ENCODE results near the gene WDR70. TPM values are rescaled to one million over a fixed set of nuclear protein-coding genes. Genes with fewer than 3 reads are reported as not detected.
"Not testable (repeated sequence)": the region's sequence is repeated elsewhere in the genome, so short reads cannot be mapped to it uniquely, and the experiment has no call there.

Gene WDR70
- polyA plus RNA-seq (ENCODE audit: insufficient read length in 12 of 12) = 10 to 100 TPM in 11 of 12 donors, not detected in 1; 19.9 to 41.3 (median 33.6) TPM
- long read RNA-seq, donor 1, partial matches to known transcripts = 0 of 9 reads
- long read RNA-seq, donor 1, other reads (novel, unspliced or antisense) = 0 of 9 reads
- long read RNA-seq, donor 2, partial matches to known transcripts = 0 of 5 reads
- long read RNA-seq, donor 2, other reads (novel, unspliced or antisense) = 0 of 5 reads
- long read RNA-seq, donor 3, partial matches to known transcripts = 0 of 6 reads
- long read RNA-seq, donor 3, other reads (novel, unspliced or antisense) = 0 of 6 reads
- long read RNA-seq, donor 4, partial matches to known transcripts = 0 of 3 reads
- long read RNA-seq, donor 4, other reads (novel, unspliced or antisense) = 0 of 3 reads
- long read RNA-seq, donor 5, partial matches to known transcripts = 0 of 7 reads
- long read RNA-seq, donor 5, other reads (novel, unspliced or antisense) = 0 of 7 reads
- long read RNA-seq, donor 6, partial matches to known transcripts = 0 of 5 reads
- long read RNA-seq, donor 6, other reads (novel, unspliced or antisense) = 0 of 5 reads
- long read RNA-seq, donor 7, partial matches to known transcripts = 0 of 3 reads
- long read RNA-seq, donor 7, other reads (novel, unspliced or antisense) = 0 of 3 reads
- long read RNA-seq, donor 8, partial matches to known transcripts = 0 of 6 reads
- long read RNA-seq, donor 8, other reads (novel, unspliced or antisense) = 0 of 6 reads
- long read RNA-seq, donor 9, partial matches to known transcripts = 0 of 5 reads
- long read RNA-seq, donor 9, other reads (novel, unspliced or antisense) = 0 of 5 reads
- long read RNA-seq, donor 10, partial matches to known transcripts = 0 of 3 reads
- long read RNA-seq, donor 10, other reads (novel, unspliced or antisense) = 0 of 3 reads
- long read RNA-seq, donor 11, partial matches to known transcripts = 0 of 5 reads
- long read RNA-seq, donor 11, other reads (novel, unspliced or antisense) = 0 of 5 reads

DNA sequence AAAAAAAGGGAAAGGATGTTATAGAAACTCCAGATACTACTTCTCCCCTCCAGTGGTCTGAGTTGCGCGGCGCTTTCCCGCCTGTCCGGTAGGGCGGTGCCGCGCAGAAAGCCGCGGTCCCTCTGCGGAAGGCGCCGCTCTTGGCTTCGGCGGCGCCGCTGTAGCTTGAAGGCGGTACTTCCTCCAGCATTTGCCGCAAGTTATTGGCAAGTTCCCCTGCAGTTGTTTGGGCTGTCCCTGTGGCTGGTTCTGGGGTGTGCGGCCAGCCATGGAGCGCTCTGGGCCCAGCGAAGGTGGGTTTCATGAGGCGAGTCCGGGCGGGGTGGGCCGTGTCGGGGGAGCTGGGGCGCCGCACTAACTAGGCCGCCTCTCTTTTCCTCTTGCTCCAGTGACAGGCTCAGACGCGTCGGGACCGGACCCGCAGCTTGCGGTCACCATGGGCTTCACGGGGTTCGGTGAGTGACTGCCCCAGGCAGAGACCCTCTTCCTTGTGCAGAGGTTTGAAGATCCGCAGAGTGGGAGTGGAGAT is at the start of gene WDR70:
Gene WDR70, plus strand, starts transcription at position 219 of the 529 bp plus-strand sequence. Its CDS starts 50 bp downstream, at position 269.
- peak; percentile 92 for DNase-seq

DNA sequence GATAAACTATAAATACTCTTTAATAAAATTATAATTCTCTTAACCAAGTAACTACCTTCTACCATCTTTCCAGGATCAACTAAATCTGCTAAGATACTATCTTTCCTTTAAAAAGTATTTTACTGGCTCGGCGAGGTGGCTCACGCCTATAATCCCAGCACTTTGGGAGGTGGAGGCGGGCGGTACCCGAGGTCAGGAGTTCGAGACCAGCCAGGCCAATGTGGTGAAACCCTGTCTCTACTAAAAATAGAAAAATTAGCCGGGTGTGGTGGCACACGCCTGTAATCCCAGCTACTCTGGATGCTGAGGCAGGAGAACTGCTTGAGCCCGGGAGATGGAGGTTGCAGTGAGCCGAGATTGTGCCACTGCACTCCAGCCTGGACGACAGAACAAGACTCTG is 44.4 kb upstream of the WDR70 start:
- not testable (repeated sequence) for DNase-seq

DNA sequence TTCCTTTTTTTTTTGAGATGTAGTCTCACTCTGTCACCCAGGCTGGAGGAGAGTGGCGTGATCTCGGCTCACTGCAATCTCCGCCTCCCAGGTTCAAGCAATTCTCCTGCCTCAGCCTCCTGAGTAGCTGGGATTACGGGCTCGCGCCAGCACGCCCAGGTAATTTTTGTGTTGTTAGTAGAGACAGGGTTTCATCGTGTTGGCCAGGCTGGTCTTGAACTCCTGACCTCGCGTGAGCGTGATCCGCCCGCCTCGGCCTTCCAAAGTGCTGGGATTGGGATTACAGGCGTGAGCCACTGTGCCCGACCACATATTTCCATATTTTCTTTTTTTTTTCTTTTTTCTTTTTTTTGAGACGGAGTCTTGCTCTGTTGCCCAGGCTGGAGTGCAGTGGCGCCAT is 36.4 kb upstream of the WDR70 start:
- DNase-seq = not testable (repeated sequence)

DNA sequence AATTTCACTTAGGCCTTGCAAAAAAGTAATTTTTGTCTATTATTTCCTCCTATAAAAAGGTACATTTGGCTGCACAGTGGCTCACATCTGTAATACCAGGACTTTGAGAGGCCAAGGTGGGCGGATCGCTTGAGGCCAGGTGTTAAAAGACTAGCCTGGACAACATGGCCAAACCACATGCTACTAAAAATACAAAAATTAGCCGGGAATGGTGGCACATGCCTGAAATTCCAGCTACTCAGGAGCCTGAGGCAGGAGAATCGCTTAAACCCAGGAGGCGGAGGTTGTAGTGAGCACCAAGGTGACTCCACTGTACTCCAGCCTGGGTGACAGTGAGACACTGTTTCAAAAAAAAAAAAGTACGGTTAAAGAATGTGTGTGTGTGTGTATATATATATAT is 24.0 kb upstream of the WDR70 start:
- DNase-seq = no peak

DNA sequence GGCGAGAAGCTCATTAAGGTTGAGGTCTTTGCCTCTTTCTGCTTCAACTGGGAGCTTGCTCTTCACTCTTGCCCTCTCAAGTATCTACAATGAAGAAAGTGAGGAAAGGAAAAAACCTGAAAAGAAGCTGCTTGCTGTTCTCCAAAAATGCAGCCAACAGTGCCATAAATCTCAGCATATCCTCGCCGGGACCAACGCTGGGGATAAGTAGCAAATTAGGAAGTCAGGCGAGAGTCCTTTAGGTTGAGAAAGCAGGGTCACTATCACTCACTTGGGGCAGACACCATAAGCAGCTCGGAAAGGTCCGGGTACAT is 8.6 kb upstream of the WDR70 start:
- DNase-seq = peak; percentile 7

DNA sequence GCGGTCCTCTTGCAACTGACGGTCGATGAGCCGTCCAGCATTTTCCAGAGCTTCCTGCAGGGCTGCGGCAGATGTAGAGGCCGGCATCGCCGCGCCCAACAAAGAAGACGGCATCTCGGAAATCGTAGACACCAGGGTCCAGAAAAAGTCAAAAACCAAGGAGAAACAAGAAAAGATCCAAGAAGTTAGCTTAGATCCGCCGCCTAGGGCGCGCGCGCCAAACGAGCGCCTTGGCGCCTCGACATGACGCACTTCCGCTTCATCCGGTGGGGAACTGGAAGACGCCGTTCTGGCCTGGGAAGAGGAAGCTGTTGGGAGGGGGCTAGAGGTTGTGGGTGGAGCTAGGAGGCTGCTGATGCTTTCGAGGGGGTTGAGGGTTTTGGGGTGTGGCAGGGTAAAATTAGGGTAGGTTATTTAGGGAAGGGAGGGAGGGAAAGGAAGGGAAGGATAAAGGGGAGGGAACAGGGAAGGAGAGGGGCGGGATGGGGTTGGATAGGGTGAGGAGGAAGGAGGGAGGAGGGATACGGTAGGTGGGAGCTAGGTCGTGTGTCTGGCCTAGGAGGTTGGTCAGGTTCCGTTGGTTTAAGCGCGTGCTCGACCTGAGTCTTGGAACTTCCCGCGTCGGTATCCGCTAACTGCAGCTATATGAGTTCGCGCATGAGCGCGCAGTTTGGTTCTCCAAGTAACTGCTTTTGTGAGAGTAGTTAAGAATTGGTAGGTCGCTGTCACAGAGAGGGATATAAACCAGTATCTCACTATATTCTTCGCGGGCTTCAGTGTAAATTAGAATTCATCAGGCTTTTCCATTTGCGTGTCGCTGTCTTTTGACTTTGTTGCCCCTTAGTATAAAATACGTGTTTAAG is 8.0 kb upstream of the WDR70 start, which contains the start of gene NUP155:
Gene NUP155, minus strand, starts transcription at position 243 of the 863 bp plus-strand sequence. Its CDS starts 129 bp downstream, at position 114.
- peak; percentile 98 for DNase-seq

DNA sequence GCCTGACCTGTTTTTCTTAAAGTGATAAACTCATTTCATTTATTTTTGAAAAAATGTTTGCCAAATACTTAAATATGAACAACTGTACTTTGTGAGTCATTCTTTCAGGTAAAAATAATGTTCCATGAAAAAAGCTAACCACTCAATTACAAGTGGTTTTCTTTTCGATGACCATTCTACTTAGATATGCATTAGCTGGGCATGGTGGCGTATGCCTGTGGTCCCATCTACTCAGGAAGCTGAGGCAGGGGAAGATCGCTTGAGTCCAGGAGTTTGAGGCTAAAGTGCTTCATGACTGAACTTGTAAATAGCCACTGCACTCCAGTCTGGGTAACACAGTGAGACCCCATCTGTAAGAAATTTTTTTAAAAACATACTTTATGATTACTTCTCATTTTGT is 4.0 kb upstream of the WDR70 start:
- no peak for DNase-seq

DNA sequence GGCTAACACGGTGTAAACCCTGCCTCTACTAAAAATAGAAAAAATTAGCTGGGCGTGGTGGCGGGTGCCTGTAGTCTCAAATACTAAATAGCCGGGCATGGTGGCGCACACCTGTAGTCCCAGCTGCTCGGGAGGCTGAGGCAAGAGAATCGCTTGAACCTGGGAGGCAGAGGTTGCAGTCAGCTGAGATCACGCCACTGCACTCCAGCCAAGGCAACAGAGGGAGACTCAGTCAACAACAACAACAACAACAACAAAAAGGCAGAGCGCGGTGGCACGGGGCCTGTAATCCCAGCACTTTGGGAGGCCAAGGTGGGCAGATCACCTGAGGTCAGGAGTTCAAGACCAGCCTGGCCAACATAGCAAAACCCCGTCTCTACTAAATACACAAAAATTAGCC is 1.1 kb upstream of the WDR70 start:
- DNase-seq = not testable (repeated sequence)

DNA sequence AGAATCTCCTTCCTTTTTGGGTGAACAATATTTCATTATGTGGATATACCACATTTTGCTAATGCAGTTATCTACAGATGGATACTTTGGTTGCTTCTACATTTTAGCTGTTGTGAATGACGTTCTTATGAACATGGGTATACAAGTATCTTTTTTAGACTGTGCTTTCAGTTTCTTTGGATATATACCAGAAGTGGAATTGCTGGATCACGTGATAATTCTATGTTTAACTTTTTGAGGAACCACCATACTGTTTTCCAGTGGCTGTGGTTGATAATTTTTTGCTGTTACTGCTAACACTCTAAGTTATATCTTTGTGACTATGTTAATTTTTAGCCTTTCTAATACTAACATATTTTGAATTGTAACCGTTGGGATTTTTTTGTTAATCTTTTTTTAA is 12.5 kb downstream of the WDR70 start:
- DNase-seq = no peak

DNA sequence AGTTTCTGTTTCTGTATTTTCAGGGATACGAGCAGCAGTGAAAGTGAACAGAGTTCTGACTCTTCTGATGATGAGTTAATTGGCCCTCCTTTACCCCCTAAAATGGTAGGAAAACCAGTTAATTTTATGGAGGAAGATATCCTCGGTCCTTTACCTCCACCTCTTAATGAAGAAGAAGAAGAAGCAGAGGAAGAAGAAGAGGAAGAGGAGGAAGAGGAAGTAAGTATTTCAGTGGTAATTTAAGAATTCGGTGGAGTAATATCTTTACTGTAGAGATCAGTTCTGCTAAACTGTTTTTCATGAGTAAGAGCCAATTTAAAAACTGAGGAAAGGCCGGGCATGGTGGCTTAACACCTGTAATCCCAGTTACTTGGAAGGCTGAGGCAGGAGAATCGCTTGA is 17.2 kb downstream of the WDR70 start:
- no peak for DNase-seq

DNA sequence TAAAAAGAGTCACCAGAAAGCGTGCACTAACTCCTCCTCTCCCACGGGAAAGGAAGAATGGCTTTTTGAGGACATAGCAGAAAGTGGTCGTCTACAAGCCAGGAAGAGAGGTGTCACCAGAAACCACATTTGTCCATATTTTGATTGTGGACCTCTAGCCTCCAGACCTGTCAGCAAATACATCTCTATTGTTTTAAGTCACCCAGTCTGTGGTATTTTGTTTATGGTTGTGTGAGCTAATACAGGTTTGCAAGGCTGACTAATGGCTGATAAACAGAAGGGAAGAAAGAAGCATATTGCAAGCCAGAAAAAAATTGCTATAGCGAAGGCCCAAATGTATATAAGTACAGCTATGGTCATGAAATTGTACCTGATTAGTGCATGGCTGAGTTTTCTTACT is 21.4 kb downstream of the WDR70 start:
- DNase-seq = no peak

DNA sequence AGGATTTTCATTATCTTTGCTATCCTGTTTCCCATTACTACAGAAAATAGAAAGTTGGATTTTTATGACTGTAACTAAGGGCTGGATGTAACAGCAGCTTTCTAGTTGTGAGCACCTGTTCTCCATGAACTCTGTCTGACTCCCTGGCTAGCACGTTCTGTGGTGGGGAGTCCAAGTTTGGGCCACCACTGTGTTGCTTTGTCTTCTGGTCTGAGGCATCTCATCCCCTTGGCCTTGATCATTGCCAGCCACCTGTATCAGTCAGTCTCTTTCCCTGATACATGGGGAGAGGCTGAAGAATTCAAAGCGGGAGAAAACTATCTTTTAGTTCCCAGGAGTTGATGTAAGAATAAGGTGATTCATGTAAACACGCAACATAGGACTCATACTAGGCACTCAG is 33.4 kb downstream of the WDR70 start:
- DNase-seq = no peak

DNA sequence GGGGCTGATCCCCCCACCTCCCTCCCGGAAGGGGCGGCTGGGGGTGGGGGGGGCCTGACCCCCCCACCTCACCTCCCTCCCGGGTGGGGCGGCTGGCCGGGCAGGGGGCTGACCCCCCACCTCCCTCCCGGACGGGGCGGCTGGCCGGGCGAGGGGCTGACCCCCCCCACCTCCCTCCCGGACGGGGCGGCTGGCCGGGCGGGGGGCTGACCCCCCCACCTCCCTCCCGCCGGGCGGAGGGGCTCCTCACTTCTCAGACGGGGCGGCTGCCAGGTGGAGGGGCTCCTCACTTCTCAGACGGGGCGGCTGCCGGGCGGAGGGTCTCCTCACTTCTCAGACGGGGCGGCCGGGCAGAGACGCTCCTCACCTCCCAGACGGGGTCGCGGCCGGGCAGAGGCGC is 36.3 kb downstream of the WDR70 start:
- not testable (repeated sequence) for DNase-seq

DNA sequence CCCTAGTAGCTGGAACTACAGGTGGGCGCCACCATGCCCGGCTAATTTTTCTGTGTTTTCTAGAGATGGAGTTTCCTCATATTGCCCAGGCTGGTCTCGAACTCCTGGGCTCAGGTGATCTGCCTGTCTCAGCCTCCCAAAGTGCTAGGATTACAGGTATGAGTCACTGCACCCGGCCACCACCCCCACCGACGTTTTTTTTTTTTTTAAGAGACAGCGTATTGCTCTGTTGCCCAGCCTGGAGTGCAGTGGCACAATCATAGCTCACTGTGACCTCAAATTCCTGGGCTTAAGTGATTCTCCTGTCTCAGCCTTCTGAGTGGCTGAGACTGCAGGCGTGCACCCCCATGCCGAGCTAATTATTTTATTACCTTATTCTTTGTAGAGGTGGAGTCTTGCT is 38.2 kb downstream of the WDR70 start:
- no peak for DNase-seq

DNA sequence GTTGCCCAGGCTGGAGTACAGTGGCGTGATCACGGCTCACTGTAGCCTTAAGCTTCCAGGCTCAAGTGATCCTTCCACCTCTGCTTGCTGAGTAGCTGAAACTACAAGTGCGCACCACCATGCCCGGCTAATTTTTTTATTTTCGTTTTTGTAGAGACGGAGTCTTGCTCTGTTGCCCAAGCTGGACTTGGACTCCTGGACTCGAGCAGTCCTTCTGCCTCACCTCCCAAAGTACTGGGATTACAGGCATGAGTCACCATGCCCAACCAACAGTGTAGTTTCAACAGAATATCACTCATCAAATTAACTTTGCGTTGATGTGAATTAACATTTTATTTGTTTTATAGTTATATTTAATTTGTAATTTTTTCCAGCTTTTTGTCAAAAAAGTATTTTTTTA is 45.3 kb downstream of the WDR70 start:
- no peak for DNase-seq

DNA sequence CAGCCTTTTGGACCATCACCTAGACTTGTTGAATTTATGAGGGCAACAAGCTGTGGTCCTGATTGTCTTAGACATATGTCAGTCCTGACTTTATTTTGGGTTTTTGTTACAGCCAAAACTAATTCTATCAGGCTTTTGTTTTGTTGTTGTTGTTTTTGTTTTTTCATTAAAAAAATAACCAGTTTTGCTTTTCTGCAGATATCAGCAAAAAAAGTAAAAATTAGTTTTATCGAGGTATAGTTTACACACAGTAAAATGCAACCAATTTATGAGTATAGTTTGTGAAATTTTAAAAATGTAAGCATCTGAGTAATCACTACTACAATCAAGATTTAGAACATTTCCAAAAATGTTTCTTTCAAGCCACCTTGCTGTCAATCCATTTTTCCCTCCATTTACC is 48.9 kb downstream of the WDR70 start:
- no peak for DNase-seq

DNA sequence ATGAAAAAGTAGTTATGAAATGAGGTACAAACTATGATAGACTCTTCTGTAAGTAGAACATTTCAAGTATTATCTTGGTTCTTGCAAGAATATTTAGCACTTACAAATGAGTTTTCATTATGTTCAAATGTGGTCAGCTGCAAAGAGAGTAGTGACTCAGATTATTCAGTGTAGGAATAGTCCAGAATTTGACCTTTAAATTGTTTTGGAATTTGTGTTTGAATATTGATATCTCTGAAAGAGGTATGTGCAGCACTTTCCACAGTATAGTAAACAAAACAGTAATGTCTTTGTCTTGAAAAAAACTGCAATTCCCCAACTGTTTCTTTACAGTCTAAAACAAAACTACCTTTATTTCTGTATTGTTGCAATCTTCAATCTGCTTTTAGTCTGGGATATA is 56.1 kb downstream of the WDR70 start:
- DNase-seq = no peak

DNA sequence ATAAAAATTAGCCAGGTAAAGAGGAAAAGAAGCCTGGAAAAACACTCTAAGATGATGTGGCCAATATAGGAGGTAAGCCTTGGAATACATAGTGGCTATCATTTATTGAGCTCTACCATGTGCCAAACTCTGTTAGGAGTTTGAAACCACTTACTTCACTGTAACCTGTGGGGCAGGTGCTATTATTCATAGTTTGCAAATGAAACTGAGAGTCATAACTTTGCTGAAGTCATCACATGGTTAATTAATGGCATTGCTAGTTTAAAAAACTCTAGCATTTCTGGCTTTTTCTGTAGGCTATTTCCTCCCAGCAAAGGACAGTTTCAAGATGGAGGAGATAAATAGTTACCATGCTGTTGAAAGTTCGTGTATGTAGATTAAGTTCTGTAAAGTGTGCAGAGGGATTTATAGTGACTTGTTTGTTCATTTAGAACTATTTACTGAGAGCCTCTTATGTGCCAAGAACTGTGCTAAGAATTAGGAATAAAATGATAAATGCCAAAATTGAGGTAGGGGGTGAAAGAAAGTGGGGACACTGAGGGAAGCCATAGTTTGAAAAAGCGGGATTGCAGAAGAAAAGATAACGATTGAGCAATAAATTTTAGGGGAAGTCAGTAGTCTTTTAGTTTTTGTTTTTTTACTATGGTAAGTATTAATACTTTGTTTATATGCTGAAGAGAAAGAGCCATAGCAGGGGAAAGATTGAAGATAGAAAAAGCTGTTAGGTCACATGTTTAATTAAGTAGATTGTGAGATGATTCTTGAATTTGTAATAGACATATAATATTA is 57.2 kb downstream of the WDR70 start:
- DNase-seq = no peak

DNA sequence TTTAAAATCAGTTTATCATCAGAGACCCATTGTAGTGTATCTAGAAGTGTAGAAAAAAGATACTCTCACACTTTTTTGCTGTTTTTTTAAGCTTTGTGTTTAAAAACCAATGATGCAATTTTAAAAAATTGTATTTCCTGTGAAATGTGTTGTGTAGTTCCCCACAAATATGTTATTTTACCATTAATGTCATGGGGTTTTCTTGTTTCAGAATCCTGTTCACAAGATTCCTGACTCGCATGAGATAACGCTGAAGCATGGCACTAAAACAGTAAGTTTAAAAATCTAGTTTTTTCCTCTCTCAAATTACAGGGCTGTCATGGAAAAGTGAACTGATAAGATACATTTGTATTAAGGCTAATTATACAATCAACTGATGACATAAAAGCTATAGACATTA is 58.6 kb downstream of the WDR70 start:
- DNase-seq = no peak

DNA sequence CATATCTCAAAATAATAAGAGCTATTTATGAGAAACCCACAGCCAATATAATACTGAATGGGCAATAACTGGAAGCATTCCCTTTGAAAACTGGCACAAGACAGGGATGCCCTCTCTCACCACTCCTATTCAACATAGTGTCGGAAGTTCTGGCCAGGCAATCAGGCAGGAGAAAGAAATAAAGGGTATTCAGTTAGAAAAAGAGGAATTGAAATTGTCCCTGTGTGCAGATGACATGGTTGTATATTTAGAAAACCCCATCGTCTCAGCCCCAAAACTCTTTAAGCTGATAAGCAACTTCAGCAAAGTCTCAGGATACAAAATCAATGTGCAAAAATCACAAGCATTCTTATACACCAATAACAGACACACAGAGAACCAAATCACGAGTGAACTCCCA is 66.7 kb downstream of the WDR70 start:
- DNase-seq = not testable (repeated sequence)

DNA sequence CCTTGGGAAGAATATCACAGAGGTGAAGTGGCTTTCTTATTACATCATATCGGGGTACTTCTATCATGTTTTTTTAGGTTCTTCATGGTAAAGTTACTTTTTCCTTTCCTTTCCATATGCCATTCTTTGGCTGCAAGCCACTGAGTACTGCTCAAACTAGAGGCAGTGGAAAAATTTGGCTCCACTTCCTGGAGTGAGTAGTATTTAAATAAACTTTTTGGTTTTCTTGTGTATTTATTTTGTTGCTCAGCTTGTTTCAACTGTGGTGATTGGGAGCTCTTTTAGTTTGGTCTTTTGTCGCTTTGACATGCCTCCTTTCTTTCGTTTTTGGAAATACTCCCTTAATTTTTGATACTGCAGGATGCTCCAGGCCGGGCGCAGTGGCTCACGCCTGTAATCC is 69.8 kb downstream of the WDR70 start:
- no peak for DNase-seq

Data from muscle of arm (tissue), 14 donors.